Activated naive CD8-positive, alpha-beta T cell treated with anti-CD3 and anti-CD28 coated beads, Interleukin-2, amount 50 U/mL, for 24 hours (primary cell): ENCODE data around the gene NAT16.
"Not testable (repeated sequence)": the region's sequence is repeated elsewhere in the genome, so short reads cannot be mapped to it uniquely, and the experiment has no call there.

Source experiments
- ATAC-seq: fragments of 150-1000 bp; cut with Tn5 transposase; one replicate; pipeline ENCODE4 v1.10.0; 2021
- DNase-seq: peaks from one replicate; pipeline ENCODE4 v3.0.0; 2021
- H3K27ac Mint-ChIP-seq: one replicate; pipeline ENCODE4 v1.8.0; 2021; ENCODE audit warnings: mild to moderate bottlenecking, mixed read lengths
- H3K27me3 Mint-ChIP-seq: one replicate; pipeline ENCODE4 v1.8.0; 2021; ENCODE audit warnings: mixed read lengths
- H3K36me3 Mint-ChIP-seq: one replicate; pipeline ENCODE4 v1.8.0; 2021; ENCODE audit warnings: low read depth, mixed read lengths
- H3K4me1 Mint-ChIP-seq: one replicate; pipeline ENCODE4 v1.8.0; 2021; ENCODE audit warnings: mixed read lengths
- H3K4me3 Mint-ChIP-seq: one replicate; pipeline ENCODE4 v1.8.0; 2021; ENCODE audit warnings: mild to moderate bottlenecking, moderate library complexity, mixed read lengths
- H3K9me3 Mint-ChIP-seq: one replicate; pipeline ENCODE4 v1.8.0; 2021; ENCODE audit warnings: mixed read lengths

Gene NAT16

DNA sequence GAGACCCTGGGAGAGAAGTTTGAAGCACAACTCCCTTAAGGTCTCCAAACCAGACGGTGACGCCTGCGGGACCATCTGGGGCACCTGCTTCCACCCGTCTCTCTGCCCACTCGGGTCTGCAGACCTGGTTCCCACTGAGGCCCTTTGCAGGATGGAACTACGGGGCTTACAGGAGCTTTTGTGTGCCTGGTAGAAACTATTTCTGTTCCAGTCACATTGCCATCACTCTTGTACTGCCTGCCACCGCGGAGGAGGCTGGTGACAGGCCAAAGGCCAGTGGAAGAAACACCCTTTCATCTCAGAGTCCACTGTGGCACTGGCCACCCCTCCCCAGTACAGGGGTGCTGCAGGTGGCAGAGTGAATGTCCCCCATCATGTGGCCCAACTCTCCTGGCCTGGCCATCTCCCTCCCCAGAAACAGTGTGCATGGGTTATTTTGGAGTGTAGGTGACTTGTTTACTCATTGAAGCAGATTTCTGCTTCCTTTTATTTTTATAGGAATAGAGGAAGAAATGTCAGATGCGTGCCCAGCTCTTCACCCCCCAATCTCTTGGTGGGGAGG, 42.4 kb downstream of the NAT16 start:
- peak overlapping the region; percentile 82 for H3K27ac Mint-ChIP-seq
- peak overlapping the region; percentile 30 for H3K4me3 Mint-ChIP-seq
- peaks cover 65% of the 10 kb centered on the region for H3K4me1 Mint-ChIP-seq

DNA sequence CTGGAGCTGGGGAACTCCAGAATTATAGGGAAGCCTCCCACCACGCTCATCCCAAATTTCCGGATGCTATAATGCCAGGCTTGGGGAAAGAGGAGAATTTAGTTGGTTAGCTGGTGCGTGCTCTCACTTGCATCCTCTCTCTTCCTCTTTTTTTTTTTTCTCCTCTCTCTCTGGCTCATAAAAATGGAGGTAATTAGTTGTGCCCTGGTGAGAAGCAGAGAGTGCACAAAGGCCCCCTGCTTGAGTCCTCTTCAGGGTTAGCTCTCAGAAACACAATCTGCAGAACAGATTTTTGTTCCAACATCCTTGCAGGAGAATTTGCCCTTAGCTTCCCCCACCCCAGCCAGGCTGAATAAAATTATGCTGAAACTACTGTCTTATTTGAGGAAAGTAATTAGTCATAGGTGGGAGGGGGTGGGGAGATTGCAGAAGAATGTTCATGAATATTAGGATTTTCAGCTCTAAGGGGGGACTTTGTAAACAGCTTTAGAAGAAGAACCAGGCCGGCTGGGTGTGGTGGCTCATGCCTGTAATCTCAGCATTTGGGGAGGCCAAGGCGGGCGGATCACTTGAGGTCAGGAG, 45.6 kb downstream of the NAT16 start:
- DNase-seq (no peak), ATAC-seq (no peak)
- no peak overlapping the region for H3K4me3 Mint-ChIP-seq
- H3K36me3 Mint-ChIP-seq = no peaks in the 10 kb centered on the region
- H3K4me1 Mint-ChIP-seq = peaks cover 48% of the 10 kb centered on the region
- no peaks in the 10 kb centered on the region for H3K9me3 Mint-ChIP-seq
- H3K27ac Mint-ChIP-seq = no peak overlapping the region
- H3K27me3 Mint-ChIP-seq = peaks cover 31% of the 10 kb centered on the region

More for the DNA sequence above, 42.4 kb downstream of the NAT16 start:
- Mint-ChIP-seq H3K9me3 (no peaks in the 10 kb centered on the region), H3K36me3 (no peaks in the 10 kb centered on the region), H3K27me3 (peaks cover 11% of the 10 kb centered on the region)
- DNase-seq (no peak), ATAC-seq (no peak)

DNA sequence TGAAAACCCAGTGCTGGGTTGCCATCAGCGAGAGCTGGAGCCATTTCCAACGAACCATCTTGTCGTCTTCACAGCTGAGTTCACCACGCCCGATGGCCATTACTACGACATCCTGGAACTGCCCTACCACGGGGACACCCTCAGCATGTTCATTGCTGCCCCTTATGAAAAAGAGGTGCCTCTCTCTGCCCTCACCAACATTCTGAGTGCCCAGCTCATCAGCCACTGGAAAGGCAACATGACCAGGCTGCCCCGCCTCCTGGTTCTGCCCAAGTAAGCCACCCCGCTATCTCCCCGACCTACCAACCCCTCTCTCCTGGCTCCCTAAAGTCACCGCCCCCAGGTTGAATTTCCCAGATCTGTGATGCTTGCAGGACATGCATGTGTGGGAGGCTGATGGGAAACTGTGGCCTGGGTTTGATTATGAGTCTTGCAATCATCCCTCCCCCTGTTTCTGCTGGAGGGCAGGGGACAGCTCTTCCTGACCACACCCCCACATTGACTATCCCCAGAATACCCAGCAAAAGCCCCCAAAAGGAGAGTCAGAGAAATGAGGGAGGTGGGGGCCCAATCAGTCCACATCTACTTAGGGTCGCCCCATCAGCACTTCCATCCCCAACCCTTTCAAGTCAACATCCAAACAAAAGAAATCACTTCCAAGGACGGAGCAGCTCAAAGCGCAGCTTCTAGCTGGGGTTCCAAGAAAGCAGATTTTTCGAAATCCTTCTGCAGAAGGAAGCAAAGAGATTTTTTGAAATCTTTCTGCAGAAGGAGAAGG, 46.3 kb downstream of the NAT16 start:
- DNase-seq (no peak), ATAC-seq (no peak)
- Mint-ChIP-seq H3K27me3 (peaks cover 31% of the 10 kb centered on the region), H3K4me1 (peaks cover 42% of the 10 kb centered on the region), H3K27ac (no peak overlapping the region), H3K9me3 (no peaks in the 10 kb centered on the region), H3K4me3 (no peak overlapping the region), H3K36me3 (no peaks in the 10 kb centered on the region)

DNA sequence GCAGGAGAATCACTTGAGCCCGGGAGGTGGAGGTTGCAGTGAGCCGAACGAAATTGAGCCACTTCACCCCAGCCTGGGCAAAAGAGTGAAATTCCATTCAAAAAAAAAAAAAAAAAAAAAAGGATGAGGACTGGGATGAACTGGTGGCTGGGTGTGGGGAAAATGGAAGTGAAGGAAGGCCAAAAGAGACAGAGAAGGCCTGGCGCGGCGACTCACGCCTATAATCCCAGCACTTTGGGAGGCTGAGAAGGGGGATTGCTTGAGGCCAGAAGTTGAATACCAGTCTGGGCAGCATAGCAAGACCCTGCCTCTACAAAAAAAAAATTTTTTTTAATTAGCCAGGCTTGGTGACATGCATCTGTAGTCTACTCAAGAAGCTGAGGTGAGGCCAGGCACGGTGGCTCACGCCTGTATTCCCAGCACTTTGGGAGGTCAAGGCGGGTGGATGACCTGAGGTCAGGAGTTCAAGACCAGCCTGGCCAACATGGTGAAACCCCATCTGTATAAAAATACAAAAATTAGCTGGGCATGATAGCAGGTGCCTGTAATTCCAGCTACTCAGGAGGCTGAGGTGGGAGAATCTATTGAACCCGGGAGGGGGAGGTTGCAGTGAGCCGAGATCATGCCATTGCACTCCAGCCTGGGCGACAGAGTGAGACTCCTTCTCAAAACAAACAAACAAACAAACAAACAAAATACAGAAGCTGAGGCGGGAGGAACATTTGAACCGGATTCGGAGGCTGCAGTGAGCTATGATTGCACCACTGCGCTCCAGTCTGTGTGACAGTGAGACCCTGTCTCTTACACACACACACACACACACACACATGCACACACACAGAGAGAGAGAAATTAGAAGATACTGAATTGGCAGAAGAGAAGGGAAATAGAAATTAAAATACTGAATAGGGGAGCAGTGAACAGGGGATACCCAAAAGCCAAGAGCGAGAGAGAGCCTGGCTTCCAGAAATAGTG, 47.2 kb downstream of the NAT16 start:
- Mint-ChIP-seq H3K27me3 (peaks cover 35% of the 10 kb centered on the region), H3K4me1 (peaks cover 39% of the 10 kb centered on the region)
- H3K36me3 Mint-ChIP-seq, DNase-seq, ATAC-seq, H3K27ac Mint-ChIP-seq, H3K9me3 Mint-ChIP-seq, H3K4me3 Mint-ChIP-seq: not testable (repeated sequence)

DNA sequence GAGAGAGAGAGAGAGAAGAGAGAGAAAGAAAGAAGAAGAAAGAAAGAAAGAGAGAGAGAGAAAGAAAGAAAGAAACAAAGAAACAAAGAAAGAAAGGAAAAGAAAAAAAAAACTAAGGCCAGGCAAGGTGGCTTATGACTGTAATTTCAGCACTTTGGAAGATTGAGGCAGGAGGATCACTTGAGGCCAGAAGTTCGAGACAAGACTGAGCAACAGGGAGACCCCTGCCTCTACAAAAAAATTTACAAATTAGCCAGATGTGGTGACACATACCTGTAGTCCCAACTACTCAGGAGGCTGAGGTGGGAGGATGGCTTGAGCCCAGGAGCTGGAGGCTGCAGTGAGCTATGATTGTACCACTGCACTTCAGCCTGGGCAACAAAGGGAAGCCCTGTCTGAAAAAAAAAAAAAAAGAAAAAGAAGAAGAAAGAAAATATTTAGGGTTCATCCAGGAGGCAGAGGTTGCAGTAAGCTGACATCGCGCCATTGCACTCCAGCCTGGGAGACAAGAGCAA, 50.4 kb downstream of the NAT16 start:
- H3K4me1 Mint-ChIP-seq = peaks cover 40% of the 10 kb centered on the region
- H3K27me3 Mint-ChIP-seq = peaks cover 54% of the 10 kb centered on the region

DNA sequence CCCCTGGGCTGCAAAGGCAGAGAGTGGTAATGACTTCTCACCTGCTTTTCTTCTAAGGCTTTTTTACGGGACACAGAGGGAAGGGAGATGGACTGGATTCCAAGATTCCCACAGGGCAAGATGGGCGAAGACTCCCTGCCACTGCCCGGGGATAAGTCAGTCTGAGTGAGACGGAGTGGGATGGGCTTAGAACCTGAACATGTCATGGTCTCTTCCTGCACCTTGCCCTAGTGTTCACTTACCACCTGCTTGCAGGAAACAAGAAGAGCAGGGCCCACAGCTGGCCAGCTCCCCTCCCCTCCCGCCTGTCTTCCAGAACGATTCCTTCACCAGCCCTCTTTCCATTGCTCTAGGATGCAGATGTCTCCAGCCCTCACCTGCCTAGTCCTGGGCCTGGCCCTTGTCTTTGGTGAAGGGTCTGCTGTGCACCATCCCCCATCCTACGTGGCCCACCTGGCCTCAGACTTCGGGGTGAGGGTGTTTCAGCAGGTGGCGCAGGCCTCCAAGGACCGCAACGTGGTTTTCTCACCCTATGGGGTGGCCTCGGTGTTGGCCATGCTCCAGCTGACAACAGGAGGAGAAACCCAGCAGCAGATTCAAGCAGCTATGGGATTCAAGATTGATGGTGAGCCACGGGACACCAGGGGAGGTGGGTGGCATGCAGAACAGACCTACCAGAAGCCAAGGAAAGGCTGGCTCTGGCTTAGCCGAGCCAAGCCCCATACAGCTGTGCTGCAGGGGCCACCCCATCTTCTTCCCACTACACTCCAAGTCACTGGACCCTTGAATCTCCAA, 51.9 kb downstream of the NAT16 start:
- DNase-seq (no peak), ATAC-seq (no peak)
- Mint-ChIP-seq H3K4me1 (peaks cover 35% of the 10 kb centered on the region), H3K36me3 (no peaks in the 10 kb centered on the region), H3K9me3 (no peaks in the 10 kb centered on the region), H3K4me3 (no peak overlapping the region), H3K27ac (no peak overlapping the region), H3K27me3 (peaks cover 55% of the 10 kb centered on the region)

More for the DNA sequence above, 50.4 kb downstream of the NAT16 start:
- ATAC-seq (no peak), DNase-seq (no peak)
- Mint-ChIP-seq H3K27ac (no peak overlapping the region), H3K9me3 (no peaks in the 10 kb centered on the region), H3K36me3 (no peaks in the 10 kb centered on the region), H3K4me3 (no peak overlapping the region)

DNA sequence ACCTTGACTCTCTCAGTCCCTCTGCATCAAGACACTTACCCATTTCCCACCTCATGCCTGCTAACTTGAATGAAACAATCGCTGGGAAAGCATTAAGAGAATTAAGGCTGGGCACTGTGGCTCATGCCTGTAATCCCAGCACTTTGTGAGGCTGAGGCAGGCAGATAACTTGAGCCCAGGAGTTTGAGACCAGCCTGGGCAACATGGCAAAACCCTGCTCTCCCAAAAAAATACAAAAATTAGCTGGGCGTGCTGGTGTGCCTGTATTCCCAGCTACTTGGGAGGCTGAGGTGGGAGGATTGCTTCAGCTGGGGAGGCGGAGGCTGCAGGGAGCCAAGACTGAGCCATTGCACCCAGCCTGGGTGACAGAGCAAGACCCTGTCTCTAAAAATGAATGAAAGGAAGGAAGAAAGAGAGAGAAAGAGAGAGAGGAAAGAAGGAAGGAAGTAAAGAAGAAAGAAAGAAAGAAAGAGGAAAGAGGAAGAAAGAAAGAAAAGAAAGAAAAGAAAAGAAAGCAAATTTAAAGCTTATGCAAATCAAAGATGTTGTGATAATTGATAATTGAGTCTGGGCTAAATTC, 52.5 kb downstream of the NAT16 start:
- no peak overlapping the region for H3K27ac Mint-ChIP-seq

DNA sequence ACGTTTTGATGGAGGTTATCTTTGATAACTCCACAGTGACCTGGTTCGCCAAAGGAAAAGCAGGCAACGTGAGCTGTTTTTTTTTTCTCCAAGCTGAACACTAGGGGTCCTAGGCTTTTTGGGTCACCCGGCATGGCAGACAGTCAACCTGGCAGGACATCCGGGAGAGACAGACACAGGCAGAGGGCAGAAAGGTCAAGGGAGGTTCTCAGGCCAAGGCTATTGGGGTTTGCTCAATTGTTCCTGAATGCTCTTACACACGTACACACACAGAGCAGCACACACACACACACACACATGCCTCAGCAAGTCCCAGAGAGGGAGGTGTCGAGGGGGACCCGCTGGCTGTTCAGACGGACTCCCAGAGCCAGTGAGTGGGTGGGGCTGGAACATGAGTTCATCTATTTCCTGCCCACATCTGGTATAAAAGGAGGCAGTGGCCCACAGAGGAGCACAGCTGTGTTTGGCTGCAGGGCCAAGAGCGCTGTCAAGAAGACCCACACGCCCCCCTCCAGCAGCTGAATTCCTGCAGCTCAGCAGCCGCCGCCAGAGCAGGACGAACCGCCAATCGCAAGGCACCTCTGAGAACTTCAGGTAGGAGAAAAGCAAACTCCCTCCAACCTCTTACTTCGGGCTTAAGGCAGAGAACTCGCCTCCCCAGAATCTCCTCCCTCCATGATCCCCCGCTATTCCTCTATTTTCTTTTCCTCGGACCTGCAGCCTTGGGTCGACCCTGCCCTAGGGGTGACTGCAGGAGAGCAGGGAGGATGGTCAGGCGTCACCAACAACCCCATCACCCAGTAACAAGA, 53.2 kb downstream of the NAT16 start, which contains the start of gene SERPINE1:
TSS of gene SERPINE1 (plus strand) at position 454 of the 809 bp plus-strand sequence. CDS start 1,290 bp downstream, outside the sequence.
- H3K27ac Mint-ChIP-seq = no peak within 1 kb of the TSS
- H3K27me3 Mint-ChIP-seq = peaks cover 58% of the 10 kb centered on the region
- ATAC-seq = peak; percentile 67

More for the DNA sequence above, 52.5 kb downstream of the NAT16 start:
- Mint-ChIP-seq H3K9me3 (no peaks in the 10 kb centered on the region), H3K27me3 (peaks cover 61% of the 10 kb centered on the region), H3K4me3 (no peak overlapping the region), H3K4me1 (peaks cover 36% of the 10 kb centered on the region), H3K36me3 (no peaks in the 10 kb centered on the region)
- no peak for ATAC-seq
- no peak for DNase-seq

DNA sequence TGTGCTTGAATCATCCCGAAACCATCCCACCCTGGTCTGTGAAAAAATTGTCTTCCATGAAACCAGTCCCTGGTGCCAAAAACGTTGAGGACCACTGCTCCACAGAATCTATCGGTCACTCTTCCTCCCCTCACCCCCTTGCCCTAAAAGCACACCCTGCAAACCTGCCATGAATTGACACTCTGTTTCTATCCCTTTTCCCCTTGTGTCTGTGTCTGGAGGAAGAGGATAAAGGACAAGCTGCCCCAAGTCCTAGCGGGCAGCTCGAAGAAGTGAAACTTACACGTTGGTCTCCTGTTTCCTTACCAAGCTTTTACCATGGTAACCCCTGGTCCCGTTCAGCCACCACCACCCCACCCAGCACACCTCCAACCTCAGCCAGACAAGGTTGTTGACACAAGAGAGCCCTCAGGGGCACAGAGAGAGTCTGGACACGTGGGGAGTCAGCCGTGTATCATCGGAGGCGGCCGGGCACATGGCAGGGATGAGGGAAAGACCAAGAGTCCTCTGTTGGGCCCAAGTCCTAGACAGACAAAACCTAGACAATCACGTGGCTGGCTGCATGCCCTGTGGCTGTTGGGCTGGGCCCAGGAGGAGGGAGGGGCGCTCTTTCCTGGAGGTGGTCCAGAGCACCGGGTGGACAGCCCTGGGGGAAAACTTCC, 54.0 kb downstream of the NAT16 start:
- DNase-seq (no peak), ATAC-seq (no peak)
- no peaks in the 10 kb centered on the region for H3K36me3 Mint-ChIP-seq
- H3K4me1 Mint-ChIP-seq = peaks cover 47% of the 10 kb centered on the region
- peaks cover 59% of the 10 kb centered on the region for H3K27me3 Mint-ChIP-seq
- no peak overlapping the region for H3K27ac Mint-ChIP-seq
- no peak overlapping the region for H3K4me3 Mint-ChIP-seq
- H3K9me3 Mint-ChIP-seq = no peaks in the 10 kb centered on the region

More for the DNA sequence above, 53.2 kb downstream of the NAT16 start, which contains the start of gene SERPINE1:
- DNase-seq = peak; percentile 53
- Mint-ChIP-seq H3K4me1 (peaks cover 43% of the 10 kb centered on the region), H3K9me3 (no peaks in the 10 kb centered on the region), H3K36me3 (no peaks in the 10 kb centered on the region), H3K4me3 (peak within 1 kb of the TSS; percentile 49)

DNA sequence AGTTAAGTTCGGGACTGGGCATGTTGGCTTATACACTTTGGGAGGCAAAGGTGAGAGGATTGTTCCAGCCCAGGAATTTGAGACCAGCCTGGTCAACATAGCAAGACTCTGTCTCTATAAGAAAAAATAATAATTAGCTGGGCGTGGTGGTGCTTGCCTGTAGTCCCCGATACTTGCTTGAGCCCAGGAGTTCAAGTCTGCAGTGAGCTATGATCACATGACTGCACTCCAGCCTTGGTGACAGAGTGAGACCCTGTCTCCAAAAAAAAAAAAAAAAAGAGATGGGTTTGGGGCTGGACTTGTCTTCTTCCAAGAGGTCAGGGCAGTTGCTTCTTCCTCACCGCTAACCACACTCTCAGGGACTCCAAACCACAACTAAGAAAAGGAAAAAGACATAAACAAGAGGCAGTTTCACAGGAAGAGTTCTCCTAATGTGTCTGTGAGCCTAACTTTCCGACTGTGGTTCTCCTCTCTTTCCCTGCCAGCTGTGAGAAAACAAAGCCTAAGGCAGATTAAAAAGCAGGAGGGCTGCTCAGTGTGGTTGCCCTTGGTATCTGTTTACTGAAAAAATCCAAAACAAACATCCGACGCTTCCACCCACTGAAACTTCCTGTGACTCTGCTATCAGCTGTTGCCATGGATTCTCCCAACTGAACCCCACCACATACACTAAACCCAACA, 55.6 kb downstream of the NAT16 start:
- no peaks in the 10 kb centered on the region for H3K9me3 Mint-ChIP-seq
- H3K4me3 Mint-ChIP-seq = no peak overlapping the region
- peaks cover 60% of the 10 kb centered on the region for H3K27me3 Mint-ChIP-seq
- DNase-seq (no peak), ATAC-seq (peak; percentile 58)
- no peaks in the 10 kb centered on the region for H3K36me3 Mint-ChIP-seq
- peaks cover 48% of the 10 kb centered on the region for H3K4me1 Mint-ChIP-seq
- H3K27ac Mint-ChIP-seq = peak overlapping the region; percentile 8

DNA sequence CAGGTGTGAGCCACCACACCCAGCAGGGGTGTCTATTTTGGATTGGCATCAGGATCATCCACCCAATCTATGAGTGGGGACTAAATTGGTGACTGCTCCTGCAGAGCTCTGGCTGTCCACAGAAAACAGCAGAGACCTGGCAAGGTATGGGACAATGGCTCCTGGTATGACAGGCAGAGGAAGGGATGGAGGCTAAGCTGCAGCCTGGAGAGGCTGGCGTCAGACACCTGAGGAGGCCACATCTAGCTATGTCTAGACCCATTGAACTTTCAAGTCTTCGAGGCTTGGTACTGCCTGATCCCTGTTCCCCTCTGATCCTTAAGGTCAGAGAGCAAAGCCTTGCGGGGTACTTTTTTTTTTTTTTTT, 56.4 kb downstream of the NAT16 start:
- ATAC-seq = no peak

More for the DNA sequence above, 56.4 kb downstream of the NAT16 start:
- DNase-seq = no peak
- Mint-ChIP-seq H3K27me3 (peaks cover 63% of the 10 kb centered on the region), H3K4me3 (no peak overlapping the region), H3K36me3 (no peaks in the 10 kb centered on the region), H3K4me1 (peaks cover 49% of the 10 kb centered on the region), H3K27ac (no peak overlapping the region), H3K9me3 (no peaks in the 10 kb centered on the region)
